ENCODE measurements around the gene MED8.

MED8 gene

GRCh38 chr1:43348809-43349593, 40.6 kb downstream of the MED8 start:
- H3K27me3 ChIP-seq (ENCODE audit: insufficient read depth, poor library complexity, severe bottlenecking): no peaks in the 10 kb centered on the region
- no peak overlapping the region for H3K27ac ChIP-seq (replicated peaks)
- no peak for TF ChIP-seq REST (IDR thresholded peaks at IDR 0.05; ENCODE audit: insufficient replicate concordance, low read depth)
- TF ChIP-seq GABPA (IDR thresholded peaks at IDR 0.05; ENCODE audit: low read depth): no peak
- TF ChIP-seq CTCF (IDR thresholded peaks at IDR 0.05; ENCODE audit: insufficient read depth, low read length): no peak
- no peak for TF ChIP-seq POLR2AphosphoS5 (IDR thresholded peaks at IDR 0.05; ENCODE audit: low read depth)
- no peak overlapping the region for H3K4me3 ChIP-seq (replicated peaks; ENCODE audit: insufficient read depth, low read length)
- DNase-seq (ENCODE audit: low read depth in 1 of 2, low spot score in 1 of 2): no peak

- H3K4me3 ChIP-seq (replicated peaks; ENCODE audit: insufficient read depth, low read length): no peak overlapping the region
- no peak for DNase-seq (ENCODE audit: low read depth in 1 of 2, low spot score in 1 of 2)
- no peaks in the 10 kb centered on the region for H3K27me3 ChIP-seq (ENCODE audit: insufficient read depth, poor library complexity, severe bottlenecking)
- H3K27ac ChIP-seq (replicated peaks): no peak overlapping the region
- TF ChIP-seq REST (IDR thresholded peaks at IDR 0.05; ENCODE audit: insufficient replicate concordance, low read depth) (no peak), POLR2AphosphoS5 (IDR thresholded peaks at IDR 0.05; ENCODE audit: low read depth) (no peak), CTCF (IDR thresholded peaks at IDR 0.05; ENCODE audit: insufficient read depth, low read length) (no peak), SPI1 (IDR thresholded peaks at IDR 0.05; ENCODE audit: borderline replicate concordance, low read depth) (no peak)
Measured at GRCh38 chr1:43348343-43348808, 41.2 kb downstream of the MED8 start.

- Histone ChIP-seq H3K4me3 (replicated peaks; ENCODE audit: insufficient read depth, low read length) (no peak overlapping the region), H3K27ac (replicated peaks) (no peak overlapping the region), H3K27me3 (ENCODE audit: insufficient read depth, poor library complexity, severe bottlenecking) (no peaks in the 10 kb centered on the region)
- TF ChIP-seq POLR2AphosphoS5 (IDR thresholded peaks at IDR 0.05; ENCODE audit: low read depth): no peak
- no peak for TF ChIP-seq REST (IDR thresholded peaks at IDR 0.05; ENCODE audit: insufficient replicate concordance, low read depth)
- TF ChIP-seq SPI1 (IDR thresholded peaks at IDR 0.05; ENCODE audit: borderline replicate concordance, low read depth): no peak
- no peak for TF ChIP-seq CTCF (IDR thresholded peaks at IDR 0.05; ENCODE audit: insufficient read depth, low read length)
- TF ChIP-seq GABPA (IDR thresholded peaks at IDR 0.05; ENCODE audit: low read depth): no peak
- no peak for DNase-seq (ENCODE audit: low read depth in 1 of 2, low spot score in 1 of 2)
Measured at GRCh38 chr1:43346636-43347035, 43.0 kb downstream of the MED8 start.
